GM23338 (cell line): Measurements from ENCODE around the gene RBPMS2.

Experiments used
- CTCF ChIP-seq, 2 experiments: fragments of 200-600 bp in 1 of 2; sonication (generic) in 1 of 2; conservative IDR thresholded peaks; 2 replicates each; pipeline versions ENCODE4 v1.5.1 to v1.6.1; 2016 to 2017; ENCODE audit warnings: antibody characterized with exemption in 2 of 2, low read depth in 2 of 2, mild to moderate bottlenecking in 2 of 2, moderate library complexity in 1 of 2
- EZH2 ChIP-seq: fragments of 200-600 bp; sonication (generic); IDR thresholded peaks from one replicate; pipeline ENCODE4 v1.8.0; 2017; ENCODE audit warnings: antibody characterized with exemption, mild to moderate bottlenecking, low read depth; ENCODE audit not compliant: unreplicated experiment
- POLR2AphosphoS5 ChIP-seq: IDR thresholded peaks from 2 replicates; pipeline ENCODE4 v1.6.1; 2016; ENCODE audit warnings: antibody characterized with exemption, low read depth
- TF ChIP-seq, protein P1 (sequence below): IDR thresholded peaks from one replicate; pipeline ENCODE4 v1.6.1; 2018; ENCODE audit warnings: antibody characterized with exemption; ENCODE audit not compliant: unreplicated experiment

- TF ChIP-seq CTCF (conservative IDR thresholded peaks at IDR 0.05; ENCODE audit: low read depth in 2 of 2) = no peak
- TF ChIP-seq EZH2 = no peak
- TF ChIP-seq, protein P1, sequence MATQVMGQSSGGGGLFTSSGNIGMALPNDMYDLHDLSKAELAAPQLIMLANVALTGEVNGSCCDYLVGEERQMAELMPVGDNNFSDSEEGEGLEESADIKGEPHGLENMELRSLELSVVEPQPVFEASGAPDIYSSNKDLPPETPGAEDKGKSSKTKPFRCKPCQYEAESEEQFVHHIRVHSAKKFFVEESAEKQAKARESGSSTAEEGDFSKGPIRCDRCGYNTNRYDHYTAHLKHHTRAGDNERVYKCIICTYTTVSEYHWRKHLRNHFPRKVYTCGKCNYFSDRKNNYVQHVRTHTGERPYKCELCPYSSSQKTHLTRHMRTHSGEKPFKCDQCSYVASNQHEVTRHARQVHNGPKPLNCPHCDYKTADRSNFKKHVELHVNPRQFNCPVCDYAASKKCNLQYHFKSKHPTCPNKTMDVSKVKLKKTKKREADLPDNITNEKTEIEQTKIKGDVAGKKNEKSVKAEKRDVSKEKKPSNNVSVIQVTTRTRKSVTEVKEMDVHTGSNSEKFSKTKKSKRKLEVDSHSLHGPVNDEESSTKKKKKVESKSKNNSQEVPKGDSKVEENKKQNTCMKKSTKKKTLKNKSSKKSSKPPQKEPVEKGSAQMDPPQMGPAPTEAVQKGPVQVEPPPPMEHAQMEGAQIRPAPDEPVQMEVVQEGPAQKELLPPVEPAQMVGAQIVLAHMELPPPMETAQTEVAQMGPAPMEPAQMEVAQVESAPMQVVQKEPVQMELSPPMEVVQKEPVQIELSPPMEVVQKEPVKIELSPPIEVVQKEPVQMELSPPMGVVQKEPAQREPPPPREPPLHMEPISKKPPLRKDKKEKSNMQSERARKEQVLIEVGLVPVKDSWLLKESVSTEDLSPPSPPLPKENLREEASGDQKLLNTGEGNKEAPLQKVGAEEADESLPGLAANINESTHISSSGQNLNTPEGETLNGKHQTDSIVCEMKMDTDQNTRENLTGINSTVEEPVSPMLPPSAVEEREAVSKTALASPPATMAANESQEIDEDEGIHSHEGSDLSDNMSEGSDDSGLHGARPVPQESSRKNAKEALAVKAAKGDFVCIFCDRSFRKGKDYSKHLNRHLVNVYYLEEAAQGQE = no peak
- no peak for TF ChIP-seq POLR2AphosphoS5
Measured at GRCh38 chr15:64782751-64783150, 7.4 kb upstream of the RBPMS2 start.
